GM12878 (cell line): ENCODE data around the gene PFKP. TPM values are rescaled to one million over a fixed set of nuclear protein-coding genes. Genes with fewer than 3 reads are reported as not detected.

ENCODE experiments used
- ATAC-seq: fragments of 200-7000 bp; cut with Tn5 transposase; 3 replicates; pipeline ENCODE4 v1.9.1; 2020; ENCODE audit warnings: mild to moderate bottlenecking, moderate library complexity
- BruUV-seq: library from RNA; stranded (reverse); fragments of 400-500 nt; replicated peaks from 2 replicates; lab custom pipeline; 2021; lab: Mats Ljungman, UMichigan
- CTCF ChIA-PET: fragments of 300-600 bp; sonication (Branson Sonifier 250); formaldehyde crosslinking; extraction: SDS; loops from one replicate; lab custom pipeline; 2021; ENCODE audit warnings: inconsistent platforms; lab: Yijun Ruan, JAX
- POLR2A ChIA-PET: fragments of 350-600 bp; formaldehyde crosslinking; extraction: SDS; loops from one replicate; lab custom pipeline; 2021; ENCODE audit warnings: inconsistent platforms; lab: Charles Lee
- RAD21 ChIA-PET: fragments of 300-600 bp; sonication (Branson Sonifier 250); formaldehyde crosslinking; loops from one replicate; lab custom pipeline; 2023; ENCODE audit warnings: antibody characterized with exemption; ENCODE audit not compliant: unreplicated experiment; lab: Charles Lee
- SMC1A ChIA-PET: fragments of 300-600 bp; sonication (Branson Sonifier 250); formaldehyde crosslinking; loops from one replicate; lab custom pipeline; 2023; ENCODE audit not compliant: unreplicated experiment, uncharacterized antibody; lab: Charles Lee
- DNase-seq: peaks from one replicate; pipeline ENCODE4 v3.0.0-alpha.2; 2011; ENCODE audit warnings: low read depth, low spot score
- FAIRE-seq: peaks from 3 replicates; lab custom pipeline; 2011; peaks lifted over from hg19 to GRCh38; lab: Jason Lieb, UNC
- H2AFZ ChIP-seq: 2 replicates; pipeline ENCODE4 v1.6.0; 2011; ENCODE audit warnings: low read depth, low read length, control low read depth; ENCODE audit not compliant: control insufficient read depth
- H3K27ac ChIP-seq: 2 replicates; pipeline ENCODE4 v1.5.1; 2011; ENCODE audit warnings: control low read depth; ENCODE audit not compliant: control insufficient read depth, insufficient read depth
- H3K27me3 ChIP-seq, 2 experiments: replicated peaks in 1 of 2; 2 replicates each; pipeline versions ENCODE4 v1.6.0 to v1.6.1; 2011; ENCODE audit warnings: low read length in 1 of 2; ENCODE audit not compliant: control insufficient read depth in 2 of 2, insufficient read depth in 2 of 2
- H3K36me3 ChIP-seq, 2 experiments: 2 replicates each; pipeline ENCODE4 v1.5.1; 2011; ENCODE audit warnings: low read length in 1 of 2; ENCODE audit not compliant: control insufficient read depth in 2 of 2, insufficient read depth in 2 of 2
- H3K4me1 ChIP-seq: 2 replicates; pipeline ENCODE4 v1.6.1; 2011; ENCODE audit warnings: mild to moderate bottlenecking, low read length, moderate library complexity, mixed read lengths; ENCODE audit not compliant: control insufficient read depth, insufficient read depth
- H3K4me2 ChIP-seq: 2 replicates; pipeline ENCODE4 v1.6.0; 2011; ENCODE audit warnings: control low read depth; ENCODE audit not compliant: control insufficient read depth, insufficient read depth
- H3K4me3 ChIP-seq: fragments of 200-600 bp; sonication (generic); 2 replicates; pipeline ENCODE4 v1.5.1; 2016
- H3K79me2 ChIP-seq: 2 replicates; pipeline ENCODE4 v1.6.0; 2011; ENCODE audit warnings: low read length; ENCODE audit not compliant: control insufficient read depth, insufficient read depth
- H3K9ac ChIP-seq: 2 replicates; pipeline ENCODE4 v1.8.0; 2011; ENCODE audit warnings: low read length, control low read depth, mixed read lengths; ENCODE audit not compliant: control insufficient read depth, insufficient read depth
- H3K9me3 ChIP-seq: replicated peaks from 3 replicates; pipeline ENCODE4 v1.5.1; 2011; ENCODE audit warnings: mild to moderate bottlenecking, low read length; ENCODE audit not compliant: control insufficient read depth, insufficient read depth
- H4K20me1 ChIP-seq: 2 replicates; pipeline ENCODE4 v1.6.0; 2011; ENCODE audit not compliant: control insufficient read depth, insufficient read depth
- BMI1 ChIP-seq: fragments of 450-650 bp; IDR thresholded peaks from 2 replicates; pipeline ENCODE4 v1.6.1; 2016; ENCODE audit warnings: mild to moderate bottlenecking, moderate library complexity, borderline replicate concordance
- EGR1 ChIP-seq, 2 experiments: IDR thresholded peaks; 1 replicate in 1 of 2; 2 replicates in 1 of 2; pipeline ENCODE4 v1.6.1; 2011 to 2012; ENCODE audit warnings: low read depth in 2 of 2, low read length in 2 of 2, borderline replicate concordance in 1 of 2, mild to moderate bottlenecking in 1 of 2, moderate library complexity in 1 of 2
- FOXM1 ChIP-seq: IDR thresholded peaks from 2 replicates; pipeline ENCODE4 v1.6.1; 2012; ENCODE audit warnings: low read depth, mild to moderate bottlenecking, inconsistent platforms, low read length, moderate library complexity
- HSF1 ChIP-seq: fragments of 150-350 bp; IDR thresholded peaks from 2 replicates; pipeline ENCODE4 v1.6.1; 2014; ENCODE audit warnings: mild to moderate bottlenecking, low read depth, low read length
- MTA3 ChIP-seq: IDR thresholded peaks from 2 replicates; pipeline ENCODE4 v1.6.1; 2012; ENCODE audit warnings: low read length, inconsistent platforms, borderline replicate concordance
- NR2F1 ChIP-seq: fragments of 450-650 bp; conservative IDR thresholded peaks from 2 replicates; pipeline ENCODE4 v1.6.1; 2017; ENCODE audit warnings: mild to moderate bottlenecking
- NRF1 ChIP-seq: conservative IDR thresholded peaks from 2 replicates; pipeline ENCODE4 v1.6.1; 2011; ENCODE audit warnings: mild to moderate bottlenecking, low read depth, low read length, improper control_type of control experiment
- PAX5 ChIP-seq: IDR thresholded peaks from 2 replicates; pipeline ENCODE4 v1.6.1; 2011; ENCODE audit warnings: low read depth, low read length, borderline replicate concordance
- TAF1 ChIP-seq: IDR thresholded peaks from 2 replicates; pipeline ENCODE4 v1.6.1; 2011; ENCODE audit warnings: mild to moderate bottlenecking, low read depth, low read length, borderline replicate concordance
- YBX1 ChIP-seq: fragments of 450-650 bp; IDR thresholded peaks from 2 replicates; pipeline ENCODE4 v1.6.1; 2016; ENCODE audit warnings: antibody characterized with exemption
- WGBS: methylation state at CpG from one replicate; pipeline ENCODE4 v1.1.6; 2016; ENCODE audit warnings: low lambda C conversion rate; ENCODE audit not compliant: insufficient replicate concordance, insufficient coverage; ENCODE audit errors: missing lambda C conversion rate; 5-methylcytosine and 5-hydroxymethylcytosine counted together
- in situ Hi-C: fragments of 300-500 bp; cut with MboI; formaldehyde crosslinking; loops from 9 replicates; pipeline ENCODE4 v1.14.3; 2018; ENCODE audit warnings: mixed read lengths
- intact Hi-C: fragments of 100-400 bp; cut with micrococcal nuclease; formaldehyde crosslinking; loops from one replicate; pipeline ENCODE4 v1.14.2; 2022; ENCODE audit not compliant: unreplicated experiment
- polyA plus RNA-seq, 11 experiments: library from polyadenylated mRNA; depleted of rRNA in 4 of 11; unstranded in 6 of 11; stranded (reverse) in 5 of 11; fragments of >200 nt; fragmentation: Nextera tagmentation in 4 of 11; fragmentation: Illumina TruSeq in 1 of 11; extraction: Ambion mirVana in 4 of 11; extraction: Trizol in 1 of 11; gene quantifications; 1 replicate in 1 of 11; 2 replicates in 10 of 11; pipeline versions ENCODE4 v1.2.1 to v1.2.3, GENCODE V29; 2011 to 2016; ENCODE audit warnings: inconsistent platforms in 2 of 11, missing spikeins in 2 of 11, low read depth in 1 of 11
- total RNA-seq, 4 experiments: library from RNA; depleted of rRNA in 3 of 4; stranded (reverse); fragments of >200 nt in 3 of 4; fragmentation: Illumina TruSeq in 1 of 4; extraction: Trizol in 1 of 4; gene quantifications; 2 replicates each; pipeline versions ENCODE4 v1.2.1 to v1.2.3, GENCODE V29; 2013 to 2021
- TF ChIP-seq, protein P1 (sequence below): fragments of 450-650 bp; IDR thresholded peaks from 2 replicates; pipeline ENCODE4 v1.6.1; 2018; ENCODE audit warnings: mild to moderate bottlenecking, low read depth, moderate library complexity; ENCODE audit not compliant: partially characterized antibody
- TF ChIP-seq, protein P2 (sequence below): IDR thresholded peaks from 2 replicates; pipeline ENCODE4 v1.6.1; 2011; ENCODE audit warnings: borderline replicate concordance, low read depth, mild to moderate bottlenecking, moderate library complexity, low read length; ENCODE audit not compliant: insufficient read depth, poor library complexity, severe bottlenecking
- TF ChIP-seq, protein P3 (sequence below), 3 experiments: IDR thresholded peaks in 2 of 3; conservative IDR thresholded peaks in 1 of 3; 2 replicates each; pipeline ENCODE4 v1.5.1; 2011; ENCODE audit warnings: low read depth in 3 of 3, low read length in 3 of 3, mild to moderate bottlenecking in 3 of 3, control low read depth in 2 of 3, moderate library complexity in 2 of 3, inconsistent platforms in 1 of 3, mixed read lengths in 1 of 3; ENCODE audit not compliant: control insufficient read depth in 2 of 3, insufficient read depth in 1 of 3; ENCODE audit errors: extremely low read depth in 1 of 3
- TF ChIP-seq, protein P4 (sequence below): IDR thresholded peaks from 2 replicates; pipeline ENCODE4 v1.6.1; 2011; ENCODE audit warnings: mild to moderate bottlenecking, low read depth, low read length, moderate library complexity; ENCODE audit not compliant: insufficient replicate concordance

PFKP gene
- total and polyA plus RNA-seq, 10 of the 15 experiments (the other 5 are each of a cell fraction or from before 2014, with no cell fraction given) = 27.0 to 145 (median 95.7) TPM

DNA sequence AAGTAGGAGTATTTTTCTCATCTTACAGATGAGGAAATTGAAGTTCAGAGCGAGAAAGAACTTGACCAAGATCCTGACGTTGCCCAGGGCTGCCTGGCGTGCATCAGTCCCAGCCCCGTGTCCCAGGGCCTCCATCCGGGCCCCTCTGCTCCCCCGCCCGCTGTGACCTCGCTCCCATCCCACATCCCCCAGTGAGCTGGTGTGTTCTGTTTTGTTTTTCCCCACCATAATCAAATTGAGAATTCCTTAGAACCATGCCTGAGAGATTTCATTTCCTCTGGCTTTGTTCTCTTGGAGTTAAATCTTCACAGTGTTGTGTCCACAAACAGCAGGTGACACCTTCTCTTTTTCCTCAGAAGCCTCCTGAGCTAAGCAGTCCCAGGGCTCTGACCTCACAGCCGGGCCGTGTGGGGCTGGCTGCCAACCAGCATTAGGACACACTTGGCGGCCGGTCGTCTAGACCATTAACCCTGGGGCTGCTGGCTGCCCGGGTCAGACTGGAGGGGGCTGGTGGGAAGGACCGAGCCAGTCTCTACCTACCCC, 44.3 kb downstream of the PFKP start:
- Histone ChIP-seq H3K79me2 (no peaks in the 10 kb centered on the region), H3K27ac (no peak overlapping the region), H3K27me3 (no peaks in the 10 kb centered on the region), H3K9ac (no peak overlapping the region), H3K4me3 (no peak overlapping the region), H2AFZ (no peak overlapping the region), H3K36me3 (peaks cover 43 to 53% of the 10 kb centered on the region in 2 experiments), H4K20me1 (no peaks in the 10 kb centered on the region), H3K4me1 (no peaks in the 10 kb centered on the region), H3K9me3 (no peaks in the 10 kb centered on the region), H3K4me2 (no peak overlapping the region)
- SMC1A ChIA-PET = no interaction called here
- POLR2A ChIA-PET = no interaction called here
- RAD21 ChIA-PET = no interaction called here
- intact Hi-C loops (no loop called here), in situ Hi-C loops (no loop called here)
- DNase-seq = no peak
- no TSS peak for BruUV-seq
- no peak for ATAC-seq
- FAIRE-seq = no peak
- WGBS = 83% methylated on average over 15 of the region's 15 CpGs
- CTCF ChIA-PET = no interaction called here
- TF ChIP-seq HSF1 = no peak
- no peak for TF ChIP-seq BMI1
- no peak for TF ChIP-seq MTA3
- TF ChIP-seq TAF1 = no peak
- TF ChIP-seq, protein P1, sequence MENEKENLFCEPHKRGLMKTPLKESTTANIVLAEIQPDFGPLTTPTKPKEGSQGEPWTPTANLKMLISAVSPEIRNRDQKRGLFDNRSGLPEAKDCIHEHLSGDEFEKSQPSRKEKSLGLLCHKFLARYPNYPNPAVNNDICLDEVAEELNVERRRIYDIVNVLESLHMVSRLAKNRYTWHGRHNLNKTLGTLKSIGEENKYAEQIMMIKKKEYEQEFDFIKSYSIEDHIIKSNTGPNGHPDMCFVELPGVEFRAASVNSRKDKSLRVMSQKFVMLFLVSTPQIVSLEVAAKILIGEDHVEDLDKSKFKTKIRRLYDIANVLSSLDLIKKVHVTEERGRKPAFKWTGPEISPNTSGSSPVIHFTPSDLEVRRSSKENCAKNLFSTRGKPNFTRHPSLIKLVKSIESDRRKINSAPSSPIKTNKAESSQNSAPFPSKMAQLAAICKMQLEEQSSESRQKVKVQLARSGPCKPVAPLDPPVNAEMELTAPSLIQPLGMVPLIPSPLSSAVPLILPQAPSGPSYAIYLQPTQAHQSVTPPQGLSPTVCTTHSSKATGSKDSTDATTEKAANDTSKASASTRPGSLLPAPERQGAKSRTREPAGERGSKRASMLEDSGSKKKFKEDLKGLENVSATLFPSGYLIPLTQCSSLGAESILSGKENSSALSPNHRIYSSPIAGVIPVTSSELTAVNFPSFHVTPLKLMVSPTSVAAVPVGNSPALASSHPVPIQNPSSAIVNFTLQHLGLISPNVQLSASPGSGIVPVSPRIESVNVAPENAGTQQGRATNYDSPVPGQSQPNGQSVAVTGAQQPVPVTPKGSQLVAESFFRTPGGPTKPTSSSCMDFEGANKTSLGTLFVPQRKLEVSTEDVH = no peak
- TF ChIP-seq NRF1 = no peak
- TF ChIP-seq, protein P2, sequence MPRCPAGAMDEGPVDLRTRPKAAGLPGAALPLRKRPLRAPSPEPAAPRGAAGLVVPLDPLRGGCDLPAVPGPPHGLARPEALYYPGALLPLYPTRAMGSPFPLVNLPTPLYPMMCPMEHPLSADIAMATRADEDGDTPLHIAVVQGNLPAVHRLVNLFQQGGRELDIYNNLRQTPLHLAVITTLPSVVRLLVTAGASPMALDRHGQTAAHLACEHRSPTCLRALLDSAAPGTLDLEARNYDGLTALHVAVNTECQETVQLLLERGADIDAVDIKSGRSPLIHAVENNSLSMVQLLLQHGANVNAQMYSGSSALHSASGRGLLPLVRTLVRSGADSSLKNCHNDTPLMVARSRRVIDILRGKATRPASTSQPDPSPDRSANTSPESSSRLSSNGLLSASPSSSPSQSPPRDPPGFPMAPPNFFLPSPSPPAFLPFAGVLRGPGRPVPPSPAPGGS = no peak
- TF ChIP-seq, protein P3, sequence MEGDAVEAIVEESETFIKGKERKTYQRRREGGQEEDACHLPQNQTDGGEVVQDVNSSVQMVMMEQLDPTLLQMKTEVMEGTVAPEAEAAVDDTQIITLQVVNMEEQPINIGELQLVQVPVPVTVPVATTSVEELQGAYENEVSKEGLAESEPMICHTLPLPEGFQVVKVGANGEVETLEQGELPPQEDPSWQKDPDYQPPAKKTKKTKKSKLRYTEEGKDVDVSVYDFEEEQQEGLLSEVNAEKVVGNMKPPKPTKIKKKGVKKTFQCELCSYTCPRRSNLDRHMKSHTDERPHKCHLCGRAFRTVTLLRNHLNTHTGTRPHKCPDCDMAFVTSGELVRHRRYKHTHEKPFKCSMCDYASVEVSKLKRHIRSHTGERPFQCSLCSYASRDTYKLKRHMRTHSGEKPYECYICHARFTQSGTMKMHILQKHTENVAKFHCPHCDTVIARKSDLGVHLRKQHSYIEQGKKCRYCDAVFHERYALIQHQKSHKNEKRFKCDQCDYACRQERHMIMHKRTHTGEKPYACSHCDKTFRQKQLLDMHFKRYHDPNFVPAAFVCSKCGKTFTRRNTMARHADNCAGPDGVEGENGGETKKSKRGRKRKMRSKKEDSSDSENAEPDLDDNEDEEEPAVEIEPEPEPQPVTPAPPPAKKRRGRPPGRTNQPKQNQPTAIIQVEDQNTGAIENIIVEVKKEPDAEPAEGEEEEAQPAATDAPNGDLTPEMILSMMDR (IDR thresholded peaks at IDR 0.05 in 2 of 3, conservative IDR thresholded peaks at IDR 0.05 in 1 of 3; ENCODE audit: control insufficient read depth in 2 of 3, extremely low read depth in 1 of 3, insufficient read depth in 1 of 3, low read depth in 3 of 3, low read length in 3 of 3) = no peak
- no peak for TF ChIP-seq NR2F1
- no peak for TF ChIP-seq PAX5
- TF ChIP-seq FOXM1 = no peak
- no peak for TF ChIP-seq YBX1
- TF ChIP-seq EGR1 (IDR thresholded peaks at IDR 0.05; ENCODE audit: borderline replicate concordance in 1 of 2, low read depth in 2 of 2, low read length in 2 of 2) = no peak
- TF ChIP-seq, protein P4, sequence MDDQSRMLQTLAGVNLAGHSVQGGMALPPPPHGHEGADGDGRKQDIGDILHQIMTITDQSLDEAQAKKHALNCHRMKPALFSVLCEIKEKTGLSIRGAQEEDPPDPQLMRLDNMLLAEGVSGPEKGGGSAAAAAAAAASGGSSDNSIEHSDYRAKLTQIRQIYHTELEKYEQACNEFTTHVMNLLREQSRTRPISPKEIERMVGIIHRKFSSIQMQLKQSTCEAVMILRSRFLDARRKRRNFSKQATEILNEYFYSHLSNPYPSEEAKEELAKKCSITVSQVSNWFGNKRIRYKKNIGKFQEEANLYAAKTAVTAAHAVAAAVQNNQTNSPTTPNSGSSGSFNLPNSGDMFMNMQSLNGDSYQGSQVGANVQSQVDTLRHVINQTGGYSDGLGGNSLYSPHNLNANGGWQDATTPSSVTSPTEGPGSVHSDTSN = no peak
